HG03558 (cell line): ENCODE results near the gene HMHB1.

Source experiments
- ATAC-seq: cut with Tn5 transposase; IDR thresholded peaks from one replicate; pipeline ENCODE4 v1.9.1; 2021; ENCODE audit warnings: moderate number of reproducible peaks; ENCODE audit not compliant: unreplicated experiment; ENCODE audit errors: extremely low read depth

HMHB1 gene

DNA sequence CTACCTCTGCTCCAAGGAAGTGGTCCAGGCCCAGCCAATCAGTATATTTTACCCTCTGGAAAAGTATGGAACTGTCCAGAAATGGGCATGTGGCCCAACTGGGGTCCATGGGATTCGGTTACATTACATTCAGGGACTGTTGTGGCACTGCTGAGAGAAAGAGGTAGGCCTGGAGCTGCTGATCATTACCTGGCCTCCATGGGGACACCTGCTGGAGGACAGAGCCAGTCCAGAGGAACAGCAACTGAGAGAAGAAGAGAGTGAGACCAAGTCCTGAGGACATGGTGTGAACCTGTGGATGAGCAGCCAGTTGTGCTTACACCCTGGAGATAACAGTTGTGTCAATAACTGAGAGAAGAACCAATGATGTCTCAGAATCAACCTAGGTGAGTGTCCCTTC lies 48.2 kb downstream of the HMHB1 start:
- no peak for ATAC-seq

DNA sequence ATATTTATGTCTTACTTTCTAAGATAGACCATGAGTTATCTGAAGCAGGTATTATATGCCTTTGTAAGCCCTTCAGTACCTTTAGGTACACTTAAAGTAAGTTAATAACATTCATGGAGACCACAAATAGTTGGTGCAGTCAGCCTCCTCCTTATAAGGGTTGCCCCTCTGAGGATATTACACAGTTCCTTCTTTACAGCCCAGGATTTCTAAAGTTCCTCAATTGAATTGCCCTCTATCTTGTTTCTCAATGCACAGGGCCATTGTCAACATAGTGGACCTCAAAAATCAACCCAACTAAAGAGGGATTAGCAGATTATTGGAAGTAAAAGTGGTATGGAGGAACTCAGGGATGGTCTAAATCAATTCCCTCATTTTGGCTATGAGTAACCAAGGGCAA lies 50.3 kb downstream of the HMHB1 start:
- ATAC-seq: no peak

DNA sequence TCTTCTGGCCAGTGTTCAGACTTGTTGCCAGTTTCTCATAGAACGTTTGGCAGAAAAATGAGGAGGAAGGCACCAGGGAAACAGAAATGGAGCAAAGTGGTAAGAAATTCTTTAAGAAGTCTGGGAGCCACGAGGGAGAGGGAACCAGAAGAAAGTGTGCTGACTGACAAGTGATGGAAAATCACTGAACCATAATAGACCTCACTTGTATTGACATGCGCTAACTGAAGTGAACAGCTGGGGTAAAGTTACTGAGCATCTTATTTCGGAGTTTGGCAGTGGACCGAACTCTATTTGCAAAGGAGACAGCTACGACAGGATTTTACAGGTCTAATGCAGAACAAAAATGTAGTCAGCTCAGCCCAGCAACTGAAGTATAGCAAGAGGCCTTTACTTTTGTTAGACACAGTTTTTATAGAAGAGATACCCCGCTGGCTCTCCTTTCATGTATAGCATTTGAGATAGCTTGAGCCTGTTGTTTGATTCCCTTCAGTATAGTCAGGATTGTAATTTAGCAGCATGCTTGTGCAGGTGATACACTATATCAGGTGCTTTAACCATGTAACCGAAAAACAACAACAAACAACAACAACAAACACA lies 53.6 kb downstream of the HMHB1 start:
- no peak for ATAC-seq
